HT-29 (cell line): ENCODE measurements around the gene RNF135. TPM values are rescaled to one million over a fixed set of nuclear protein-coding genes. Genes with fewer than 3 reads are reported as not detected.

Source experiments
- small RNA-seq: library from RNA; depleted of rRNA; stranded (forward); fragments of <200 nt; gene quantifications from one replicate; pipeline ENCODE3, GENCODE V24; 2014
- total RNA-seq: library from RNA; depleted of rRNA; stranded (reverse); fragments of >200 nt; shearing (Covaris generic); gene quantifications from 2 replicates; pipeline ENCODE4 v1.2.3, GENCODE V29; 2014; rRNA removed

RNF135 gene
- total RNA-seq, 1 experiment from 2014 or later, result 4.9 TPM

Small RNA genes lying within 50 kb of the gene (small RNA-seq; reads per million reads assigned to genes)
- gene AC138207.3 (not detected), gene RN7SL138P (not detected)

Other genes starting within 250 kb of the RNF135 start
- 6.8 and 6.9 TPM in 2 replicates for gene CRLF3, start 146.3 kb upstream of the RNF135 start, total RNA-seq
- 3.5 and 3.6 TPM in 2 replicates for gene ATAD5, start 139.1 kb upstream of the RNF135 start, total RNA-seq
- gene TEFM, start 64.8 kb upstream of the RNF135 start, total RNA-seq, result 7.3 and 7.5 TPM in 2 replicates
- 0.08 TPM in 1 of 2 replicates, not detected in the other for gene ADAP2, start 49.1 kb upstream of the RNF135 start, total RNA-seq
- gene NF1, start 123.9 kb downstream of the RNF135 start, total RNA-seq, result 26.8 and 41.0 TPM in 2 replicates